Esophagus squamous epithelium (tissue), 4 donors: ENCODE measurements around the gene SLC6A3.

Source experiments
- POLR2A ChIP-seq, 4 donors: fragments of 450-650 bp; IDR thresholded peaks; one replicate each; pipeline ENCODE4 v1.6.1; 2017; ENCODE audit warnings: antibody characterized with exemption in 4 of 4, mild to moderate bottlenecking in 4 of 4, moderate library complexity in 3 of 4
- TF ChIP-seq, protein P1 (sequence below), 6 experiments: fragments of 450-650 bp in 4 of 6; fragments of 200-600 bp in 2 of 6; sonication (generic) in 2 of 6; IDR thresholded peaks; one replicate each; pipeline ENCODE4 v1.5.1; 2016 to 2019; ENCODE audit warnings: antibody characterized with exemption in 6 of 6, mild to moderate bottlenecking in 4 of 6, moderate library complexity in 4 of 6

DNA sequence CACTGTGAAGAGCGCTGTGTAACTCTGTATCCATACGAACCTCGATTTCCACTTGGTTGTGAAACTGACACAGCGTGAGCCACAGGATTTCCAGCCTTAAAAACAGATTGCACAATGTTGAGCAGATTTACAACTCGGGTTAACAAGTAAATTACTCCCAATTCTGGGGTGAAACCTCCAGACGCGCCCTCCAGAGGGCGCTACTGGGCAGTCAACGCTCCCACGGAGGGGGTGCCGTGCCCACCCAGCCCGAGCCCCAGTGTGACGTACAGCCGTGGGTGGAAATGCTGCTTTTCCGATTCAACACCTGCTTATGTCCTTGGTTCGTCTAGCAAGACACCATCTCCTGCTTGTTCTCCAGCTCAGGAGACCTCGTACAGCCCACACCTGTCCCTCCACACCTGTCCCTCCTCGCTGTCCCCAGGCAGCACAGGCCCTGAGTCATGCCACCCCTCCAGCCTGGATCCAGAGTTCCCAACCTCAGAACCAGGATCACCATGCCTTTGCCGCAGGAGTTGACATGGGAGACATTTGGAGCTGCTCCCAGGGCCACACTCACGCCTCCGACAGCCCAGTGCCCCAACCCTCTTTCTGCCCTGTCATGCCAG is 34.4 kb upstream of the SLC6A3 start:
- TF ChIP-seq, protein P1, sequence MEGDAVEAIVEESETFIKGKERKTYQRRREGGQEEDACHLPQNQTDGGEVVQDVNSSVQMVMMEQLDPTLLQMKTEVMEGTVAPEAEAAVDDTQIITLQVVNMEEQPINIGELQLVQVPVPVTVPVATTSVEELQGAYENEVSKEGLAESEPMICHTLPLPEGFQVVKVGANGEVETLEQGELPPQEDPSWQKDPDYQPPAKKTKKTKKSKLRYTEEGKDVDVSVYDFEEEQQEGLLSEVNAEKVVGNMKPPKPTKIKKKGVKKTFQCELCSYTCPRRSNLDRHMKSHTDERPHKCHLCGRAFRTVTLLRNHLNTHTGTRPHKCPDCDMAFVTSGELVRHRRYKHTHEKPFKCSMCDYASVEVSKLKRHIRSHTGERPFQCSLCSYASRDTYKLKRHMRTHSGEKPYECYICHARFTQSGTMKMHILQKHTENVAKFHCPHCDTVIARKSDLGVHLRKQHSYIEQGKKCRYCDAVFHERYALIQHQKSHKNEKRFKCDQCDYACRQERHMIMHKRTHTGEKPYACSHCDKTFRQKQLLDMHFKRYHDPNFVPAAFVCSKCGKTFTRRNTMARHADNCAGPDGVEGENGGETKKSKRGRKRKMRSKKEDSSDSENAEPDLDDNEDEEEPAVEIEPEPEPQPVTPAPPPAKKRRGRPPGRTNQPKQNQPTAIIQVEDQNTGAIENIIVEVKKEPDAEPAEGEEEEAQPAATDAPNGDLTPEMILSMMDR (IDR thresholded peaks at IDR 0.05) = peak; percentile 40 to 58 (median 44)
- no peak for TF ChIP-seq POLR2A (IDR thresholded peaks at IDR 0.05)
